Epithelial cell of prostate (primary cell): ENCODE measurements around the gene TBC1D5.

Experiments
- DNase-seq: peaks from one replicate; pipeline ENCODE4 v3.0.0-alpha.2; 2011; ENCODE audit warnings: low read depth, low spot score
- H3K27ac ChIP-seq: fragments of 450-650 bp; 2 replicates; pipeline ENCODE4 v1.5.1; 2017; ENCODE audit warnings: mild to moderate bottlenecking

Gene TBC1D5

GRCh38 chr3:17207019-17207418, 535.4 kb downstream of the TBC1D5 start:
- no peak overlapping the region for H3K27ac ChIP-seq
- no peak for DNase-seq

GRCh38 chr3:17204049-17204650, 538.3 kb downstream of the TBC1D5 start:
- DNase-seq = no peak

GRCh38 chr3:17201538-17201937, 540.9 kb downstream of the TBC1D5 start:
- DNase-seq = no peak
- H3K27ac ChIP-seq = no peak overlapping the region

More at GRCh38 chr3:17204049-17204650, 538.3 kb downstream of the TBC1D5 start:
- no peak overlapping the region for H3K27ac ChIP-seq

GRCh38 chr3:17195856-17196604, 546.4 kb downstream of the TBC1D5 start:
- no peak for DNase-seq
- H3K27ac ChIP-seq = no peak overlapping the region

- no peak for DNase-seq
- H3K27ac ChIP-seq = no peak overlapping the region
These were observed 547.2 kb downstream of the TBC1D5 start for GRCh38 chr3:17195192-17195611.

- no peak overlapping the region for H3K27ac ChIP-seq
- DNase-seq = no peak
These were observed 548.3 kb downstream of the TBC1D5 start for GRCh38 chr3:17194116-17194515.

- no peak for DNase-seq
- H3K27ac ChIP-seq = no peak overlapping the region
These were observed 549.4 kb downstream of the TBC1D5 start for GRCh38 chr3:17192995-17193394.

- no peak for DNase-seq
- H3K27ac ChIP-seq = no peak overlapping the region
These were observed 551.9 kb downstream of the TBC1D5 start for GRCh38 chr3:17190353-17191078.

GRCh38 chr3:17188378-17188777, 554.1 kb downstream of the TBC1D5 start:
- H3K27ac ChIP-seq = no peak overlapping the region
- DNase-seq = no peak

- H3K27ac ChIP-seq = no peak overlapping the region
- DNase-seq = no peak
These were observed 554.7 kb downstream of the TBC1D5 start for GRCh38 chr3:17187589-17188184.

- DNase-seq = no peak
These were observed 558.4 kb downstream of the TBC1D5 start for GRCh38 chr3:17183951-17184550.

GRCh38 chr3:17182166-17182565, 560.3 kb downstream of the TBC1D5 start:
- DNase-seq = no peak
- no peak overlapping the region for H3K27ac ChIP-seq

More at GRCh38 chr3:17183951-17184550, 558.4 kb downstream of the TBC1D5 start:
- H3K27ac ChIP-seq = no peak overlapping the region

- DNase-seq = no peak
- H3K27ac ChIP-seq = no peak overlapping the region
These were observed 561.0 kb downstream of the TBC1D5 start for GRCh38 chr3:17181413-17181907.

- DNase-seq = no peak
- H3K27ac ChIP-seq = no peak overlapping the region
These were observed 562.8 kb downstream of the TBC1D5 start for GRCh38 chr3:17179381-17180205.

- DNase-seq = no peak
- H3K27ac ChIP-seq = no peak overlapping the region
These were observed 565.7 kb downstream of the TBC1D5 start for GRCh38 chr3:17176757-17177156.

- H3K27ac ChIP-seq = no peak overlapping the region
- no peak for DNase-seq
These were observed 567.1 kb downstream of the TBC1D5 start for GRCh38 chr3:17175187-17175807.

- H3K27ac ChIP-seq = no peak overlapping the region
- DNase-seq = no peak
These were observed 576.1 kb downstream of the TBC1D5 start for GRCh38 chr3:17166369-17166768.

GRCh38 chr3:17162116-17162515, 580.3 kb downstream of the TBC1D5 start:
- H3K27ac ChIP-seq = no peak overlapping the region
- DNase-seq = no peak

- H3K27ac ChIP-seq = no peak overlapping the region
- no peak for DNase-seq
These were observed 581.8 kb downstream of the TBC1D5 start for GRCh38 chr3:17160597-17160996.
